ENCODE data around the gene ST3GAL4. TPM values are rescaled to one million over a fixed set of nuclear protein-coding genes. Genes with fewer than 3 reads are reported as not detected.
A peak's percentile ranks its signal among the peaks of the same experiment; 100 is the strongest.

Gene ST3GAL4
- total RNA-seq, 1 experiment from 2014 or later: 45.9 TPM

DNA sequence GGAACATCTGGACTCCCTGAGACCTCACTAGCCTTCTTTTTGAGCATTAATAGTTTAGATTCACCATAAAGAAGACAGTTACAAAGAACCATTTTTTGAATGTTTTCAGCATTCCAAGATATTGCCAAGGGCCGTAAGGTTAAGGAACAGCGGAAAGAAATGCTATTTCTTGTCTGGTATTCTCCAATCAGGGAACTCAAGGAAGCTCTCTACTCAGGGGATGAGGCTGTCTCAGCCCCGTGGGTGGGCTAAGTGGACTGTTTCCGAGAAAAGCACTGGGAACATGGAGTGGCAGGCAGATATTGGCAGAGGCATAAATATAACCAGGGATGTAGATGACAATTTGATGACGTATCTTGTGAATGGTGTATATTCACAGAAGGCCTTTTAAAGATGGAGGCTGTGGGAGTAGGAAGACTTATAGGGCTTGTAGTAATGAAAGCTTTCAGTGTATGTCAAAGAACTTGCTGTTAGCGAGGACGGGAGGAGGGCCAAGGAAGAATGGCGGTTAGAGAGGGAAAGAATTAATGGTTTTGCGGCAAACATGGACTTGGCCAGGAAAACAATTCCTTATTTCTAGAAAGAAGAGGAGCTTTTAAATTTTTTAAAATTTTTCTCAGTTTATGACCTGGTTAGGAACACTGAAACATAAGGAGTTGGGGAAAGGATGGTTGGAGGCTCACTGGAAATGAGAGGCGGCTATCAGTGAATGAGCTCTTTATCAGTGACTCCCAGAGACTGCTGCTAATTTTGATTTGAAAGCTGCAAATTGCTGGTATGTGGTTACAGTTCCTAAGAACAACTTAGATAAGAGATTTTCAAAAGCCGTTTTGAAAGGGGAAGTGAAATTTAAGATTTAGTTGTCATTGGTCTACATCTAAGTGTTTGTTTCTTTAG, 64.6 kb downstream of the ST3GAL4 start:
- no peak for DNase-seq (ENCODE audit: low read depth)

DNA sequence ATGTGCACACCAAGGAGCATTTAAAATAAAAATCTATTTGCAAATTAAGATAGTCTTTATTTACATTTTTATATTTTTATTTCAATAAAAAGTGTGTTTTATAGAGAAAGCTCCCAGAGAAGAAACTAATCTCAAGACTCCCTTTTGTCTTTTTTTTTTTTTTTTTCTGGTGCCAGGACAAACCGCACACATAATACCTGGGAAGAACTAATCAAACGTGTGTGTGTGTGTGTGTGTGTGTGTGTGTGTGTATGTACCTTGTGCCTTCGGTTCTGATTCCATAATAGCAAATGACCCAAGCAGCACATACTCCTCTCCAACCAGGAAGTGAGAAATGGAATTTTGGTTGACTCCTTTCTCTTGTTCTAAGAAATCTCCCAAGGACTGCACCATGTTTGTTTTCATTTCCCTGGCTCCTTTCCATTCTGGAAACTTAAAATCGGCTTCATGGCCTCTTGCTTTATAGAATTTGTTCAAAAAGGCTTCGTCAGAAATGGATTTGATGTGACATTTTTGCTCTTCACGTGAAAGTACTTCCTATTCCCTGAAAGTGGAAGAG, 65.3 kb downstream of the ST3GAL4 start:
- DNase-seq (ENCODE audit: low read depth): no peak

DNA sequence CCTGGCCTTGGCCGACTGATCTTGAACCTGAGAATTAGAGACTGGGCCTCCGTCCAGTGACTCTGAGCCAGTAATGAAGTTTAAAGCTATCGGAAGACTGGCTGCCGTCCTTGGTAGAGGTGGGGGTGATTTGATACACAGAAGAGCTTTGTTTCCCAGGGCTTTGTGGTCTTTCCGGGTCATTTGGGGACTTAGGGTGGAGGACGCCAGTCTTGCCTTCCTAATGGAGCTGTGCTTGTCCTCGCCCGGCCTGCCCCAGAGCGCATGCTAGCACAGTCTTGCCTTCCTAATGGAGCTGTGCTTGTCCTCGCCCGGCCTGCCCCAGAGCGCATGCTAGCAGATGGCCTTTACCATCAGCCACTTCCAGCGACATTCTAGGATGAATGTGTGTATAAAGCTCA, 65.8 kb downstream of the ST3GAL4 start:
- DNase-seq (ENCODE audit: low read depth): no peak

DNA sequence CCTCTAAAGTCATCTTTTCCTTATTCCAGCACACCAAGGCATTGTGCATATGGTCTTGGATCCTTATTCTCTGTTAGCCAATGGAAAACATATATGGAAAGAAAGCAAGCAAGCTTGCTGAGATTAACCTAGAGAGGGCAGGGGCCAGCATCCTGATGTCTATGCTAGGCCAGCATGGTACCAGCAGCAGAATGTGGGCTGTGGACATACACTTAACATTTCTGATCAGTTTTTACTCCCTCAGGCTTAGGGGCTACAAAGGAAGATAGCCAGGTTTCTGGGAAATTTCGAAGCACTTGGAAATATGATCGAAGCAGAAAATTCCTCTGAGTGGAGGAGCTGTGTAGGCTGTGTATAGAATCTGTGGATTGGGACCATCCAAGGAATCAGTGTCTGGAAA, 67.0 kb downstream of the ST3GAL4 start:
- no peak for DNase-seq (ENCODE audit: low read depth)

DNA sequence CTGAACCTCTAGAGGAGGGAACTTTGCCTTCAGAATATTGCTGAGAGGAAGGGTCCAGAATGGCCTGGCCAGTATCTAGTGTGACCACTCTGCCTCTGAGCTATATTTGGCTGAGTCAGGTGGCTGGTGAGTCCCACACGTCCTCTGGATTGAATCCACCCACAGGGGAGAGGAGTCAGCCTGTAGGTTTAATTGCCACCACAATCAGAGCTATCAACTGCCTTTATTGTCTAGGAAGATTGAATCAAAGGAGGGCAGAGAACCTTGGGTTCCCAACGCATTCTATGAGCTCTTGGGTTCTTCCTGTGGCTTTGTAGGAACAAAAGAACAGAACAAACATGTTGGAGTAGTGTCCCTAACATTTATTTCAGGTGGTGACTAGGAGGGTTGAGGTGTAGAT, 67.7 kb downstream of the ST3GAL4 start:
- peak; percentile 48 for DNase-seq (ENCODE audit: low read depth)

DNA sequence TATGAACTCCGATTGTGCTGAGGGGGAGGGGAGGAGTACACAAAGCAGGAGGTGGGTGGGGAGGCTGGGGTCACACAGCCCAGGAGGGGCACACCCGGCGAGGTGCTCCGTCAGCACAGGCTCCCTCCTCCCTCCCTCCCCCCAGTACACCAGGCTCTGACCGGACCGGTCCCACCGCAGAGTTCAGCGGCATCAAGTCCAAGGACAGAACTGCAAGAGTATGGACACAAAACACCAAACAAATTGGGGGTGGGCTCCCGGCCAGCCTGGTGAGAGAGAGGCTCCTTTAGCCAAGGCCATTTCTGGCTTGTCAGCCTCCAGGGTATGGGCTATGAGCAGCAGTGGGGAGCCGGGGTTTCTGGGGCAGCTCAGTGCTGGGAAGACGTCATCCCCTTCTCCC, 68.3 kb downstream of the ST3GAL4 start:
- DNase-seq (ENCODE audit: low read depth): no peak

DNA sequence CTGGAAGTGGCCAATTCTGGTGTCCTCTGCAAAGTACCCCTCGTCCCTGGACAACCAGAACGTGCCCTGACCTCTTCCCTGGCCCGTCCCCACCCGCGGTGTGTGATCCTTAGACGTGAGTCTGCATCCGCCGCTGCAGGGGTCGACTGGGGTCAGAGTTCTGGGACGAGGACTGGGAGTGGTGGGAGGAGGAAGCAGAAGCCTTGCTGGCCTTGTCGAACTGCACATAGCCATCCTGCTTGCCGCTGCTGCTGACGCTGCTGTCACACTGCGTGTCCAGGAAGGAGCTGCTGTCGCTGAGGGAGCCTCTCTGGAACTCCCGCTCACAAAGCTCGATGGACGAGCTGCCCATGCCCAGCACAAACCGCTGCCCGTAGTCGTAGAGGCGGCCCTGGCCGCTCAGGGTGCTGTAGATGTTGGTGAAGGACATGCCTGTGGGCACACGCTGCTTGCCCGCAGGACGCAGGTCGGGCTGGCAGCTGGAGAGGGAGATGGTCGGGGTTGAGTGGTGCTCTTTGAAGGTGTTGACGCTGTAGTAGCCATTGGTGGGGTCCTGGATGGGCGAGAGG, 69.1 kb downstream of the ST3GAL4 start:
- no peak for DNase-seq (ENCODE audit: low read depth)

DNA sequence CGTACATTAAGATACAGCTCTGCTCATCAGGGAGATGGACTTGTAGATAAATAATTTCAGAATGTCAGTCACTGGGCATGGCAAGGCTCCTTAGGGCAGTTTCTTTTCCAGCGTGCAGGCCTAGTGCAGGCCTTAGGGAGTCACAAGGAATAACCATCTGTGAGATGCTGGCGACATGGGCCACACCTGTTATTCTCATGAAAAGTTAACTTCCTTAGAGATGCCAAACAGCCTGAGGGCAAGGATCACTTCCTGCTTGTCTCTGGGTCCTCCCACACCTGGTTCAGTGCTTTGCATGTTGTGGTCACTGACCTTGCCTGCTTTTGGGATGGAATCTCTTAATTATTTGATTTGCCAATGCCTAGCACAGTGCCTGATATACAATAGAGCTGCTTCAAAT, 70.6 kb downstream of the ST3GAL4 start:
- no peak for DNase-seq (ENCODE audit: low read depth)

DNA sequence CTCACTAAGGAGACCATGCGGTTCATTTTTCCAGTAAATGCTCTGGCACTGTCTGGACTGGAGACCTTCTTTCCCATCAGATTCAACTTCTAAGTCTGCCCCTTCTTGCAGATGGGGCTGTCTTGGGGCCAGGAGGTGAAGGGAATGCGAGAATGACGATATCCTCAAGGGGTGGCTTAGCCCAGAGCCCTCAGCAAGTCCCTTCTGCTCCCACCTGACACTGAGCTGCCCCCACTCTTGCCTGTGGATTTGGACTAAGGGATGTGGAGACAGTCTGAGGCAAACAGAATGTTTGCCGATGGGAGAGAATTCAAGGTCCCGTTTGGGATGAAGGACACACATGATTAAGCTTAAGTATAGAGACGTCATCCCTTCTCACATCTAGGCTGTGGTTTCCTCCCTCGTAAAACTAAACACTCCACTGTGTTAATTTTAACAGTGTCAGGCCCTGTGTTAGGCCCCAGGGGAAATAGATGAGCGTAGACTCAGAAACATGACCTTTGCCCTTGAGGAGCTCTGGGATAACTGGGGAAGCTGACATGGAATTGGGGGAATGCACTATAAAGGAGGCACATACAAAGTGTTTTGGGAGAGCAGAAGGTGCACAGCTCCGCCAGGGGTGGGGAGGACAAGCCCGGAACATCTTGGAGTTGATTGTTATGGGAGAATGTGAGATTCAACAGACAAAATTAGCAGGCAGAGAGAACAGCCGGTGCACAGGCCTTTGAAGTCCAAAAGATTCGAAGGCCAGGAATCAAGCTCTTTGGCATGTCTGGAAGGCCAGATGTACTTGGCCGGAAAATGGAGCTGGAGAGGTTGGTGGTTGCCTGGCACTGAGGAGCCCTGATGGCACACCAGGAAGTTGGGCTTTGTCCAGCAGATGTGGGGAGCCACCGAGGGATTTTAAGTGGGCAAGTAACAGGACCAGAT, 71.6 kb downstream of the ST3GAL4 start:
- no peak for DNase-seq (ENCODE audit: low read depth)

DNA sequence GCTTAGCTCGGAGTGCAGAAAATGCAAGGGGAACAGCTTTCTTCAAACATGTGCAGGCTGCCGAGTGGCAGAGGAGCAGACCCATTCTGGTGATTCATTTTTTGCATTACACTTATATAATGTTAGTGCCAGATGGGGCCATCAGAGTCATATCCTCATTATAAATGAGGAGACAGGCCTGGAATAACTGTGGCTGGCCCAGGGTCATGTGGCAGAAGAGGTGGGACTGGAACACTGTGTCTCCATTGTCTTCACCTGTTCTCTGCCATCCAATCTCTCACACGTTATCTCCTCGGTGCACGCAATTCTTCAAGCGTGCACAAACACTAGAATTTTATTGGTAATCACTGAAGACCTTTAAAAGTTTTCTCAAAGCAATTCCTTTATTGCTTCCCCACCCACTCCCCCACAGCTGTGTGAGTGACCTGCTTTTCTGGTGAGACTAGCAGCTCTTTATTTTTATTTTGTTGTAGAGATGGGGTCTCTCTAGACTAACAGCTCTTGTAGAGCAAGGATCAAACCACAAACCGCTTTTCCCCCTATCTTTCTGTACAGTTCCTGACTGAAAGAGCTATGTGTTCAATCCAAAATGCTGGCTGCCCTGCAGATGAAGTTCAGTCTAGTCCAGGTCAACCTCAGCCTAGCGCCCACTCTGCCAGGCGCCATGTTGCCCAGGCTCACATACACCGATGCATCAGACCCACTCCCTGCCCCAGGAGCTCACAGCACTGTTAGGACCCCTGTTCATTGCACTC, 75.3 kb downstream of the ST3GAL4 start:
- peak; percentile 36 for DNase-seq (ENCODE audit: low read depth)

DNA sequence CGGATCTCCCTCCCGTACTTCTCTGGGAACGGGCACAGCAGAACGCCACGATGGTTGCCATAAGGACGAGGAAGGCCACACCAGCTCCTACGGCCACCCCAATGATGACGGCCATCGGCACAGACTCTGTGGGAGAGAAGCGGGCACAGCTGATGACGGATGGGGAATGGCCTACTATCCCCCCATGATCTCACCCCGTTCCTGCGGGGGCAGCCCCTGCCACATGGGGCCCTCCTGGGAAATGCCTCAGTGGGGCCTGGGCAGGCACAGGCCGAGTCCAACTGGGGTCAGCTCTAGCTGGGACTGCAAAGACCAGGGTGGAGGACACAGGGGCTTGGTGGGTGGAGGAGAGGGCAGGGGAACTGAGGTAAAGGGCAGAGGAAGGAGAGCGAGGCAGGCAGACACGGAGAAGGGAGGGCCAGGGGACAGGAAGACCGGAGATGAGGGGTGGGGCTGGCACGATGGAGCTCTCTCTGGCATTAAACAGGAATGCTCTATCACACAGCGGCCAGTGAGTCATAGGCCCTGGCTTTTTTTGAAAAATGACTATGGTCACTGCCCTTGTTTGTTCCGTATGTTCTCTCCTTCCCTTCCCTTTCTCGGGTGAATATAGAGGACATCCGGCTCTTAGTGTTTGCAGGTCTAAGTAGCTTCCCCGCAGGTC, 76.0 kb downstream of the ST3GAL4 start:
- peak; percentile 91 for DNase-seq (ENCODE audit: low read depth)

DNA sequence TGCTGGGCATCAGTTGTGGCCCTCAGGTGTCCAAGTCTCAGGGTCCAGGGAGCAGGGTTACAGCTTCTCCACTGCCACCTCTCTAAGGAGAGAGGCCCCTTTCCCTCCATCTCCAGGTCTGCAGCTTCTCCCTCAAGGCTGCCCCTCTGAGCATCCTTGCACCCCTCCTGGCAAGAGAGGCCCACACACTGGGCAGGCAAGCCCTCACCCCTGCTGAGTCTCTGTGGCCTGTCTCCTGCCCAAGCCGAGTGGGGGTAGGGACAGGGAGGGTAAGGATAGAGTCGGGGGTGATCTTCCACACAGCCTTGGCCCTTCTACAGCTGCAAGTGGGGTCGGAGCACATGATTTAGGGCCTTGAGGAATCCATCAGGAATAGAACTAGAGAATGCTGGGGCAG, 76.6 kb downstream of the ST3GAL4 start:
- no peak for DNase-seq (ENCODE audit: low read depth)

DNA sequence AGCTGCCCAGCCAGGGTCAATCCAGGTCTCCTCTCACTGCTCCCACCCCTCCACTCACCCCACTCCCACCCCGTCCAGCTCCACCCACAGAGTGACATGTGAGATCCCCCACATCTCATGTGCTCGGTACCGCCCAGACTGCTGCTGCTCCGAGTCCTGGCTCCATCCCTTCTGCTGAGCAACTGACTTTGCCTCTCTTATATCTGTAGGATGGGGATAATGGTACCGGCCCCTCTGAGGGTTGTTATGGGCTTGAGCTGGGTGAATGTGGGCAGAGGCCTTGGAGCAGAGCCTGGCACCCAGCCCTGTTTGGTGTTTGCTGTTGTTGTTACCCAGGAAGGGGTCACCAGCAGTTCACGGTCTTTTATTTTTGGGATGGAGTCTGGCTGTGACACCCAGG, 77.0 kb downstream of the ST3GAL4 start:
- no peak for DNase-seq (ENCODE audit: low read depth)

DNA sequence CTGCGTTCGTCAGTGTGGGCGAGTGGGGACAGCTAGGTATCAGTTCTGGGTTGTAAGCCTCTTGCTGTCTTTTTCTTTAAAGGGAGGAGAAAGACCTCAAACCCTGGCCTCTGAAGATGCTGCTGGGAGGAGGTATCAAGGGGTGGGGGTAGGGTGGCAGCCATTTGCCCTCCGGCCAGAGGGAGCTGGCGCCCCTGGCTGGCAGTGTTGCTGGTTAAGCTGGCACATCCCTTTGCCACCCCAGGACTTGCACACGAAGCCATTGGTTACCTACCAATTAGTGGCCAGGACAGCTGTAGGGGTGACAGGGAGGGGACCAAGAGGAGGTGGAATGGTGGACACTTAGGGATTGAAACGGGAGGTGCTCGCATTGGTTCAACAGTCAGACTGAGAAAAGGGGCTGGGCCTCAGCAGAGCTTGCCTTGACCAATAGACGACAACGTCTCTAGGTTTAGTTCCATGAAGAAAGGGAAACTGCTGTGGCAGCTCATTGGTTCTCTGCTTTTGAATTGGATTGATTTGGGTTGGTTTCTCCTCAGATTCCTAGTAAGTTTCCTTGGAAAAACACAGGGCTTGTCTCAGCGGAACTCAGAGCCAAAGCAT, 77.9 kb downstream of the ST3GAL4 start:
- DNase-seq (ENCODE audit: low read depth): no peak

DNA sequence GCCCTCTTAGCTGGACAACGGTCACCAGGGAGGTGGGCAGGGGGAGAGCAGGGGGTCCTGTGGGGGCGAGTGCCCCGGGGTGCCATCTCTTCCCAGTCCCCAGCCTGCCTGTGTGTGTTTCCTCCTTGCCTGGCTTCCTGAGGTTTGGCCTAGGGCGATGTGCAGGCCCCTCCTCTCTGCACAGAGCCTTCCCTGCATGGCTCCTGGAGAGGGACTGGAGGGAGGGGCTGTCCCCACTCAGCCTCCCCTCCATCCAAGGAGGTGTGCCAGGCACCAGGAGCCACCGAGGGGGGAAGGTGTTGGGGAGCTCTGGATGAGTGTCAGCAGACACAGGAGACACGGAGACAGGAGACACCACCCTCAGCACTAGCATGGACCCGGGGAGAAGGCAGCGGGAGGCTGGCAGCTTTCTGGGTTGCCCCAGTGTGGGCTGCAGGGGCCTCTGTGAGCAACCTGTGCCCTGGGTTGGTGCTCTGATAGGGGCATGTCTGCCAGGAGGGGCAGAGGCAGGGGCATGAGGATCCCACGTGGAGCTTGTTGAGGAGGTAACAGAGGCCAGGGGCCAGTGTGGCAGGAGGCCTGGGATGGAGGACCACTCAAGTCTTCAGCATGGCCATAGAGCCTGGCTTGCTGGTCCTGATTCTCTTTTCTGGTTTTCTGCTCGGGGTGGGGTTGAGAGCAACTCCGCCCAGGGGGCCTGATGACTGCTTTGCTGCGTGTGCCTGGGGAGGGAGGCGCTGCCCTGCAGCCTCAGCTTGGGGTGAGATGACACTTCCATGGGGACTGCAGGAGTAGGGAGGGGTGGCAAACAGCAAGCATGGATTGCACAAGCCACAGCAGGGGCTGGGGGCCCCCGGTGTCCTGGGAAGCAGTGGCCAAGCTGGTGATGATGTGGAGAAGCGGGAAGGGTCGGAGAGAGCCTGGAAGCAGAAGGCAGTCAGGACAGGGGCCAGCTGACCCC, 78.8 kb downstream of the ST3GAL4 start:
- DNase-seq (ENCODE audit: low read depth): no peak

DNA sequence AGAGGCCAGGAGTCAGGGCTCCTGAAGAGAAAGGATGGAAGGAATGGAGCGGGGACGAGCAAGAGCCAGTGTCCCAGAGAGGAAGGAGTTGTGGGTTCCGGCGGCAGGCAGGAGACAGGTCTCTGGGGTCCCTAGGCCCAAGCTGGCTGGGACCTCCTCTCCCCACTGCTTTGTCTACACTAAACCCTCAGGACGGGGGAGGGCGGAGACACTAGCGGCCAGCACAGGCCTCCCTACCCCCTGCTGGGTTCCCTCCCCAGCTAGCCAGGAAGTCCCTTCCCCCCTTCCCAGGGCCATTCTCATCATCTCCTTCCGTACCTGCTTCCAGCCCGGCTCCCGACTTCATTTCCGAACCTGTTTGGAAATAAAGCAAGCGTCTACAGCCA, 79.5 kb downstream of the ST3GAL4 start:
- no peak for DNase-seq (ENCODE audit: low read depth)

DNA sequence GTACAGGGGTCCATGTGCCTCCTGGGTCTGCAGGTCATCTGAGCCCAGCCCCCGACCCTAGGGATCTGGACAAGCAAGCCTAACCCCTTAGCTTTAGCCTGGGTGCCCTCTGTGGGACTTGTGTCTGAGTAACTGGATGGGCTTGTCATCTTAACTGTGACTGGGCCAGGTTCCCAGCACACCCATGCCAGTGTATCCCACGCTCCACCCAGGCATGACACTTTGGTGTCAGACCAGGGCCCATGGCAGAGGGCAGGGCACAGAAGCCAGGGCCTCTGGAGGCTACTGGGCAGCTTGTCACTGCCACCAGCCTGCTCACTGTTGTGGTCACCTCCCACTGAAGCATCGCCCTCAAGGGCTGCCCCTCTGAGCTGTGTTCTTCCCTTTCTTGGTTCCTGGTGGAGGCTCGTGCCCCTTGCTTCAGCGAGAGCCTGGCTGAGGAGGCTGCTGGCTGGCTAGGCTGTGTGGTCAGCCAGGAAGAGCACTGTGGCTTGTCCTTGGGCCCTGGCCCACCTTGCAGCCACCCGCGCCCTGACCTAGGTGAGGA, 80.8 kb downstream of the ST3GAL4 start:
- no peak for DNase-seq (ENCODE audit: low read depth)

DNA sequence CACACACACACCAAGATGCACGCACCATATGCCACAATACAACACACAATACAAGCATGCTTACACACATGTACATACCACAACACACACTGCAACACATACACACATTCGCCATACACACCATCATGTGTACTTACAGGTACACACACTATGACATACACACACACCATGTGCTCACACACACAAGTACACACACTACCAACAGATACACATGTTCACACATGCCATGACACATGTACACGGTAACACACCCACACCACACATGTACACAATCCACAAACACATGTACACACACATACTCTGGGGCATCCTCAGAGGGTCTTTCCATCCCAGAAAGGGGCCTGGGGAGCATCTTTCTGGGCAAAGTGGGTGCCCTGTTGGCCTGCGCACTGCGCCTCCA, 82.2 kb downstream of the ST3GAL4 start:
- DNase-seq (ENCODE audit: low read depth): no peak

Data from HT1080 (cell line).